ENCODE data around the gene CDH5.
A peak's percentile ranks its signal among the peaks of the same experiment; 100 is the strongest.
"Not testable (repeated sequence)": the region's sequence is repeated elsewhere in the genome, so short reads cannot be mapped to it uniquely, and the experiment has no call there.

CDH5 gene

GRCh38 chr16:66366433-66367299 lies at the start of gene CDH5:
Gene CDH5, plus strand, starts transcription at chr16:66366691. Its CDS starts 12,647 bp downstream, at chr16:66379338.
- DNase-seq (ENCODE audit: low read depth, low spot score), result peak; percentile 61

DNA sequence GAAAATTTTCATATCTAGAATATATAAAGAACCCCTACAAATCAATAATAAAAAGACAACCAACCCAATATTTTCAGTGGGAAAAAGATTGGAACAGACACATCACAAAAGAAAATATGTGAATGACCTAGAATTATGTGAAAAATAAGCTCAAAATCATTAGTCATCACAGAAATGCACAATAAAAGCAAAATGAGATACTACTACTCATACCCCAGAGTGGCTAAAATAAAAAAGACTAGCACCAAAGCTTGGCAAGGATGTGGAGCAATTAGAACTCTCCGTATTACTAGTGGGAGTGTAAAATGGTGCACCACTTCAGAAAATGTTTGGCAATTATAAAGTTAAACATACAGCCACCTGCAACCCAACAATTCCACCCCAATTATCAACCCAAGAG lies 48.0 kb upstream of the CDH5 start:
- DNase-seq (ENCODE audit: low read depth, low spot score), result no peak

- no peak for DNase-seq (ENCODE audit: low read depth, low spot score)
Measured at GRCh38 chr16:66320774-66321173, 45.7 kb upstream of the CDH5 start.

- no peak for DNase-seq (ENCODE audit: low read depth, low spot score)
Measured at GRCh38 chr16:66322174-66322573, 44.3 kb upstream of the CDH5 start.

GRCh38 chr16:66324815-66325515 lies 41.5 kb upstream of the CDH5 start:
- peak; percentile 47 for DNase-seq (ENCODE audit: low read depth, low spot score)

DNA sequence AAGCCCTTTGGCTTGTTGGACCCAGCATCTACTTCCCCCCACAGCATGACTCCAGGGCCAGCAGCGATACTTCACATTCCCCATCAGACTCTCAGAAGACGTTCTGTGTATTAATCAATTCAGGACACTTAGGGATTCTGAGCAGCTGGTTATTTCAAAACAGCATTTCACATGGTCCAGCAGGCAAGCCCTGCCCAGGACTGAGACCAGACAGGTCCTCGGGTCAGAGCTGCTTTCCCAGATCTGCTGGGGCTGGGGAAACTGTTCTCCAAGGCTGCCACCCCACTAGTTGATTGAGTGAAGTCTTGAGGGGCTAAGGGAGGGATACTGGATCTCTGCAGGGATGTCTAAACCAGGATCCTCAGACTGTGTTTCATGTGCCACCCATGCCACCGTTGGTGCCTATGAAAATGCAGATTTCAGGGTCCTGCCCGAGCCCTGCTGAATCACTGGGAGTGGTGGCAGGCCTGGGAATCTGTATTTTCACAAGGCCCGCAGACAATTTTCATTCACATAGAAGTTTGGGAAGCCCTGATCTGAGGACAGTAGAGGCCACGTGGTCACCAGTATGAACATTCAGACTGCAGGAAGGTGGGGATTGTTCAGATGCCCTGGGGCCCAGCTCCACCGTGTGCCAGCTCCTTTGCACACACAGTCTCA lies 40.6 kb upstream of the CDH5 start:
- DNase-seq (ENCODE audit: low read depth, low spot score), result no peak

DNA sequence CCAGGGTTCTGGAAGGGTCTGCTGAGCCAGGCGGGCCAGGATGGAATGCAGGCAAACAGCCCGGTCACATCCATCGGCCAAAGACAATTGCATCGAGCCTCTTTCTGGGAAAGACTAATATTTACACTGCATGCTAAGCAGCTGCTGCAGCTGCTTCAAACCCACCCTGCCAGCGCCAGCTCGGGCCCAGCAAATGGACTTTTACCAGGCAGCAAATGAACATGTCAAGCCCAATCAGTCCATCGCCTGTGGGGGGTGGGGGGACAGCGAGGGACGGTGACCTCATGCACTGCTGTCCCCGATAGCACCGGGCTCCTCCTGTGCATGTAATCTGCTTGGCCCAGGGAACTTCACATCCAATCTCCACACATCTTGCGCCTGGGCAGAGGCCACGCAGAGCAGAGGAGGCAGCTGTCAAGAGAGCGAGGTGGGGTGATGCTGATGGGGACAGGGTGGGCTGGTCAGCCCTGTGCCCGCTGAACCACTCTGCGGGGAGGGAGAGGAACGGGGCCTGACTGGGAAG lies 39.4 kb upstream of the CDH5 start:
- peak; percentile 65 for DNase-seq (ENCODE audit: low read depth, low spot score)

DNA sequence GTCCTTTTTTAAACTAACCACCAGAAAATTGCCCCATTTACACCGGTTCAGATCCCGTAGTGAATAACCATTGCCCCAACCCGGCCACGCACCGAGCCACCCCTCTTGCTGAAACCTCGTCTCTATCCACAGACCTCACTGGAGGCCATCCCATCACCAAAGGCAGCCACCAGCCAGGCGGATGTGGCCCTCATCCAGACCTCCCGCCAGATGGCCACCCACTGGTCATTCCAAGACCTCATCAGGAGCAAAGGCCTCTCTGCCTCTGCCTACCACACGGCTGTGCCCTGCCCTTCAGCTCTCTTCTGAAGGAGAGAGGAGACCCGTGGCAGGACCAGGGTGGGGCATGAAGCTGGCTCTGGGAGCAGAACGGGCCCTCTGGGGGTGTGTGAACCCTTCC lies 38.2 kb upstream of the CDH5 start:
- DNase-seq (ENCODE audit: low read depth, low spot score), result no peak

DNA sequence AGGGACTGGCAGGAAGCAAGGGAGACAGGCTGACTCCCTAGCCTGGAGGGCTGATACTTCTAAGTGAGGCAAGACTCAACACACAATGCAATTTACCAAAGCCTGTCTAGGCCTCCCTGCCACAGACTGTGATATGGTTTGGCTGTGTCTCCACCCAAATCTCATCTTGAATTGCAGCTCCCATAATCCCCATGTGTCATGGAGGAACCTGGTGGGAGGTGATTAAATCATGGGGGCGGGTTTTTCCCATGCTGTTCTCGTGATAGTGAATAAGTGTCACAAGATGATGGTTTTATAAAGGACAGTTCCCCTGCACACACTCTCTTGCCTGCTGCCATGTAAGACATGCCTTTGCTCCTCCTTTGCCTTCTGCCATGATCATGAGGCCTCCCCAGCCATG lies 35.0 kb upstream of the CDH5 start:
- DNase-seq (ENCODE audit: low read depth, low spot score), result not testable (repeated sequence)

DNA sequence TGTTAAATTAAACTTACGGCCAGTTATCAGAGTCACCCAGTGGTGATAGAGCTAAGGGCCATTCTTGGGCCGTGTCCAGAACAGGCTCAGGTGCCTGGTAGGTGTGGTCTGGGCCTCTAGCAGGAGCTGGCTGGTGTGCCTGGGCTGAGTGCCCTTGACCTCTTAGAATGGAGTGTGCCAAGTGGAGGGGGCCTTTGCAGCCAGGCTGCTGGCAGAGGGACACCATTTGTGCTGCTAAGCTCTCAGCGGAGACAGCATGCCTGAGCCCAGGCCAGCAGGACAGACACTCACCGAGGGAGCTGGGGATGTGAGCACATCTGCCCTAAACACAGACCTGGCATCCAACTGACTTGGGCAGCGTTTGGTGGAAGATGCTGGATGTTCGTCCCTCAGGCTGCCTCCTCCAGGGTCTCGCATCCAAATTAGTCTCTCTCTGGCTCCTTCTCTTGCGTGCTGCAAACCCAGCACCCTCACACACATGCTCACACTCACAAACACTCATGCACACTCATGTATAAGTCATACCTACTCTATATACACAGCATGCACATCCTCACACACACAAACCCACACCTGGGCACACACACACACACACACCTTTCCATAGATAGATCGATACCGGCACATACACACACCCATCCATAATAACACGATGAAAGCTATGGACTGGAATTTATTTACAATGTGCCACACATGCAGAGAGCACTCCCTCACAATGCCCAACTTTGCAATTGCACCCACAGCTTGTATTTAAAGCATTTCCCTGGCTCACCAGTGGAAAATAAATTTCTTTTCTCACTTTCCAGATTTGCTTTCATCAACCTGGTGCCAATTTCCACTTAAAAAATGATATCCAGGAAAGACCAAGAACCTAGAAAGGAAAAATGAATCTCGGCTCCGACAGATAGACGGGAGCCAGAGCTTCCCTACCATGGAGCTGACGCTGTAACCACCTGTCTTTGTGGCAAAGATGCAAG lies 33.6 kb upstream of the CDH5 start:
- DNase-seq (ENCODE audit: low read depth, low spot score), result no peak

GRCh38 chr16:66334853-66335574 lies 31.5 kb upstream of the CDH5 start:
- DNase-seq (ENCODE audit: low read depth, low spot score), result no peak

DNA sequence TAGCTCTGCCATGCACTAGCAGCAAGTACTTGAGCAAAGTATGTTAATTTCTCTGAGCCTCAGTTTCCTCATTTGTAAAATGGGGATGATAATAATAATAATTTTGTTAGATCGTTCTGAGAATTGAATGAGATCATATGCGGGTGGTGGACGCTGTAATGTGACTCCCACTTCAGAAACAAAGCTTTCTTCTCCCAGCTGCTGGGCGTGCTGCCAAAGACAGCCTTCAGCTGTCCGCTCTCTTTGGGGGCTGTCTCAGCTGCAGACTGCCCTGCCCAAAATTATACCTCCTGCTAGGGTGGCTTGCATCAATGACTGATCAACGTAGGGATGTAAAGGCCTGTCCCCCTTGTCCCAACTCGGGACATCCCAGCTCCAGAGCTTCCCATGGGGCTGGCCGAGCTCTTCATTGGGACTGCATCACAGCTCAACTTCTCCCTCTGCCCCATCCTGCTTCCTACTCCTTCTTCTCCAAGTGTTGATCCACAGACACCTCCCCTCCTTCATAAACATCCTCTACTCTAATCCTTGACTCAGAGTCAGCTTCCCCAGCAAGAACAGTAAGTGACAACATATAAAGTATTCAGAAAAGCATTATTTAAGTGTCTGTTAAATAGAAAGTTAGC lies 30.7 kb upstream of the CDH5 start:
- peak; percentile 69 for DNase-seq (ENCODE audit: low read depth, low spot score)

DNA sequence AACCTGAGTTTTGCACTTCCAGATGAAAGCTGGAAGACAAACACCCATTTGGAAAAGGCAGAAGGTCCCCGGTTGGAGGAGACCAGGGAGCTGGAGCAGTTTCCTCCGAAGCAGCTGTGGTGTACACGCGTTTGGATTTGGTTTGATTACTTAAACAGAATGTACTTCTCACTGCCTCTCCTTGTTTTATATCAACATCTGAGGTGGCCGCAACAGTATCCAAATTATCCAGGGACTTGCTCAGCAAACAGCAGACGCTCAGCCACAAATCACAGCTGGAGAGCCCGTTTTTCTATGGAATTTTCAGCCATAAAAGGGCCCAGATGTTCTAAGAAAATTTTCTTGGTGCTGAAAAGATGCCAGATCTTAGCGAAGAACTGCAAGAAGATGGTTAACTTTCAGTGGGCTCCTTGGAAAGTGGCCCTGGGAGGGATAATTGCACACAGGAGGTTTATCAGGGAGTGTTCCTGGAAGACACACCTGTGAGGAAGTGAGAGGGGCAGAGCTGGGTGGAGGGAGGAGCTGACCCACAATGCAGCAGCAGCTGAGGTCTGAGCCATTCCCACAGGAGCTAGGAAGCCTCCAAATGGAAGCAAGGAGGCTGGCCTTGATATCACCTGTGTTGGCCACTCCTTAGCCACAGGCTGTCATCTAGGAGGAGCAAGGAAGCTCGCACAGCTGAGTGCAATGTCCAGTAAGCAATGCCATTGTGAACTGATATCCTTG lies 28.9 kb upstream of the CDH5 start:
- DNase-seq (ENCODE audit: low read depth, low spot score), result no peak

DNA sequence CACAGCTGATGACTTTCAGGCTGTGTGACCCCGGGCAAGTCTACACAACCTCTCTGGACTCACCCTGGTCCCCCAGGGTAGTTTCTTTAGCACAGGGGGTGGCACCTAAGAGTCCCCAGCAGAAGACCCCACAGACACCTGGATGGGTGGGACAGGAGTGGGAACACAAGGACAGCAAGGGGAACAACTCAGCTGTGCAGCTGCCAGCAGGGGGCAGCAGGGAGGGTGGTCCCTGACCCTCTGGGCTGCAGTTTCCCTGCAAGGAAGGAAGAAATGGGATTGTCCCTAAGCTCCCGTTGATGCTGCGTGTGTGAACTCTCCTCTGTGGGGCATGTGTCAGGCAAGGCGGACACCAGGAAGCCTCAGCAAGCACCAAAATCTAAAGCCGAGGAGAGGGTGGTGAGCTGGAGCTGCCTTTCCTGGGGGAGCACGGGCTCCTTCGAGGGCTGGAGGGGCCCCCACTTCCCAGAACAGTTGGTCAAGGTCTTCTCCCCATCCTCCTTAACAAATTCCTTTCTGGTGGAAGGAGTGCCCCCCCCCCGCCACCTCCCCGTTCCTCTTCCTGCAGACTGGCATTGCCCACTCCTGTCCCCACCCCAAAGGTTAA lies 24.1 kb upstream of the CDH5 start:
- peak; percentile 46 for DNase-seq (ENCODE audit: low read depth, low spot score)

DNA sequence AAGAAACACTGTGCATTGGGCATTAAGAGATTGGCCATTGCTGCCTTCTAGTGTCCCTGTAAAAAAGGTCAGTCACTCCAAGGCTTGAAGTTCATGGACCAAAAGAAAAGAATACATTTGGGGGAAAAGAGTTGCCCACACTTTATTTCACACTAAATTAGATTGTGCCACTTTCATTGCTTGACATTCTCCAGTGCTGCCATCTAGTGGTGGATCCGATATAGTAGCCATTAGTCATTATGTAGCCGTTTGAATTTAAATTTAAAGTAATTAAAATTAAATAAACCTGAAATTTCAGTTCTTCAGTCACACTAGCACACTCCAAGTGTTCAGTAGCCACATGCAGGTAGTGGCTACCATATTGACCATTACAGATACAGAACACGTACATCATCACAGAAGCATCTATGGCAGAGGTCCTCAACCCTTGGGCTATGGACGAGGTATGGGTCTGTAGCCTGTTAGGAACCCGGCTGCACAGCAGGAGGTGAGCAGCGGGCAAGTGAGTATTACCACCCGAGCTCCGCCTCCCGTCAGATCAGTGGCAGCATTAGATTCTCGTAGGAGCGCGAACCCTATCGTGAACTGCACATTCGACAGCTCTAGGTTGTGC lies 21.9 kb upstream of the CDH5 start:
- DNase-seq (ENCODE audit: low read depth, low spot score), result peak; percentile 71

GRCh38 chr16:66346221-66346620 lies 20.3 kb upstream of the CDH5 start:
- no peak for DNase-seq (ENCODE audit: low read depth, low spot score)

- DNase-seq (ENCODE audit: low read depth, low spot score), result no peak
Measured at GRCh38 chr16:66352304-66352703, 14.2 kb upstream of the CDH5 start.

GRCh38 chr16:66353055-66353454 lies 13.4 kb upstream of the CDH5 start:
- no peak for DNase-seq (ENCODE audit: low read depth, low spot score)

Data from astrocyte of the hippocampus (primary cell).